GM18951 (cell line): ENCODE data around the gene ACOX3.

ENCODE experiments used
- POLR2A ChIP-seq: IDR thresholded peaks from 4 replicates; pipeline ENCODE4 v1.6.1; 2011; ENCODE audit warnings: mild to moderate bottlenecking; ENCODE audit not compliant: insufficient read length, insufficient read depth; ENCODE audit errors: extremely low read depth
- in situ Hi-C: fragments of 300-500 bp; cut with MboI; formaldehyde crosslinking; loops from one replicate; pipeline ENCODE4 v1.12.0; 2022; ENCODE audit warnings: low sequenced_read_pairs, mixed read lengths, inconsistent platforms; ENCODE audit not compliant: unreplicated experiment

Gene ACOX3

GRCh38 chr4:8325291-8325973 is 115.1 kb downstream of the ACOX3 start:
- in situ Hi-C loops = no loop called here
- TF ChIP-seq POLR2A = no peak

DNA sequence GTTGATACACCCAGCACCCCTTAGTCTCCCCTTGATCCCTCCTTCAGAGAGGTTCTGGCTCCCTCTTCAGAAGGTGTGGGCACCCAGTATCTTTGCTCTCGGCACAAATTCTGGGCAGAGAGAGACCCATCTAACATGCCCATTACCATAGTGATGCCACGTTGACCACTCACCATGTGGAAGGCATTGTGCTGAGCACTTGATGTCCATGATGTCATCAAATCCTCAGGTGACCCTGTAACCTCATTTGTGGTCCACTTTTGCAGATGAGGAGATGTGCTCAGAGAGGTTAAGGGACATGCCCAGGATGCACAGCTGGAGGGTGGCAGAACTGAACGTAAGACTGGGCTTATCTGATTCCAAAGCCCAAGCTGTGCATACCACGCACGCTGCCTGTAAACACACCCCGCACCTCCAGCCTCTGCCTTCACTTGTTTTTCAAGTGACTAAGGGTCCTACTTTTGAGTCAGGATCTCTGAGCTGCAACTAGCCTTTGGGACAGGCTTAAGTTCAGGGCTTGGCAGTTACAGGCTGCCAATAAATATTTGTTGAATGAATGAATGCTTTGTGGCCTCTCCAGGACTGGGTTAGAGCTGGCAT is 115.8 kb downstream of the ACOX3 start:
- no peak for TF ChIP-seq POLR2A
- in situ Hi-C loops = no loop called here

GRCh38 chr4:8323947-8324555 is 116.5 kb downstream of the ACOX3 start:
- no peak for TF ChIP-seq POLR2A
- in situ Hi-C loops = no loop called here

- TF ChIP-seq POLR2A = no peak
- in situ Hi-C loops = no loop called here
Observed at GRCh38 chr4:8322794-8323704, 117.5 kb downstream of the ACOX3 start.

- in situ Hi-C loops = no loop called here
- TF ChIP-seq POLR2A = no peak
Observed at GRCh38 chr4:8321771-8322170, 118.8 kb downstream of the ACOX3 start.

DNA sequence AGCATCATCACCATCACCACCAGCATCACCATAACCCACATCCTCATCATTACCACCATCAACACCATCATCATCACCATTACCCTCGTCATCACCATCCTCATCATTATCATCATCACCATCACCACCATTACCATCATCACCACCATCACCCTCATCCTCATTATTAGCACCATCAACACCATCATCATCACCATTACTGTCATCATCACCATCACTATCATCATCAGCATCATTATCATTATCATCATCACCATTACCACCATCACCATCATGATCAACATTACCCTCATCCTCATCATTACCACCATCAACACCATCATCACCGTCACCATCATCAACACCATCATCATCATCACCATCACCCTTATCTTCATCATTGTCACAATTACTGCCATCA is 119.3 kb downstream of the ACOX3 start:
- in situ Hi-C loops = no loop called here

GRCh38 chr4:8320386-8320750 is 120.2 kb downstream of the ACOX3 start:
- in situ Hi-C loops = no loop called here
- no peak for TF ChIP-seq POLR2A

More for the DNA sequence above, 119.3 kb downstream of the ACOX3 start:
- TF ChIP-seq POLR2A = no peak

- in situ Hi-C loops = no loop called here
- TF ChIP-seq POLR2A = no peak
Observed at GRCh38 chr4:8319731-8320385, 120.7 kb downstream of the ACOX3 start.

DNA sequence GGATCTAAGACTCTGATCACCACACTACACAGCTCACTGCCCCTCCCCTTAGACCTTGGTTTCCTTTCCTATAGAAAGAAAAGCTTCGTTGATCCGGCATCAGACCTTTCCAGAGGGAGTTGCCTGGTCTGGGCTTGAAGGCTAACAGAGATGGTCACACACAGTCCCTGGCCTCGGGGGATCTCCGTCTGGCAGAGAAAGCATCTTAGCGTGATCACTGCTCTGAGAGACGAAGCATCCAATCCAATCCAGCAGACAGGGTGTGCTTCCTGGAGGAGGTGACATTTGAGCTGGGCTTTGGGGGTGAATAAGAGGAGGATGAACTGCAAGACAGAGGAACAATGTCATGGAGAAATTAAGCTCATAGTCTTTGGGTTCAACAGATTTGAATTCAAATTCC is 121.5 kb downstream of the ACOX3 start:
- TF ChIP-seq POLR2A = no peak
- in situ Hi-C loops = no loop called here

DNA sequence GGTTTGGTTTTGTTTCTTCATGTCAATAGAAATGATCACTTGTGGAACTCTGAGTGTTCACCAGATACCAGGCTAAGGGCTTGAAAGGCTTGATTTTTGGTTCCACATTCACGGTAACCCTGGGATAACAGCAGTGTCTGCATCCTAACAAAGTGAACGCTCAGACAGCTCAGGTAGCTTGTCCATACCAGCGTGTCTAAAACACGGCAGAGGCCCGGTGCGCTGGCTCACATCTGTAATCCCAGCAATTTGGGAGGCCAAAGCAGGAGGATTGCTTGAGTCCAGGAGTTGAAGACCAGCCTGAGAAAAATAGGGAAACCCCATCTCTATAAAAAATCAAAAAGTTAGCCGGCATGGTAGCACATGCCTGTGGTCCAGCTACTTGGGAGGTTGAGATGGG is 122.0 kb downstream of the ACOX3 start:
- TF ChIP-seq POLR2A = no peak
- in situ Hi-C loops = no loop called here

DNA sequence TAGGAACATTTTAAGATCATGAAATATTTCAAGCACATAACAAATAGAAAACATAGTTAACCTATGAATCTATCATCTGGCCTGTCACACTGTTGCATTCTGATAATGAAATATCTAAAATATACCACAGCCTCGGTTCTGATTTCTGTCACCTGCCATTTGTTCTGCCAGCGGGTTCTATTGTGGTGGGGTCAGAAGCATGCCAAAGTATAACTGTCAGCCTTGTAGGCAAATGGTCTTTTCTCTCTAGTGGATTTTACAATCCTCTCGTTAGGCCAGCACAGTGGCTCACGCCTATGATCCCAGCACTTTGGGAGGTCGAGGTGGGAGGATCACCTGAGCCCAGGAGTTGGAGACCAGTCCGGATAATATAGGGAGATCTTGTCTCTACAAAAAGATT is 123.0 kb downstream of the ACOX3 start:
- in situ Hi-C loops = no loop called here
- TF ChIP-seq POLR2A = no peak

DNA sequence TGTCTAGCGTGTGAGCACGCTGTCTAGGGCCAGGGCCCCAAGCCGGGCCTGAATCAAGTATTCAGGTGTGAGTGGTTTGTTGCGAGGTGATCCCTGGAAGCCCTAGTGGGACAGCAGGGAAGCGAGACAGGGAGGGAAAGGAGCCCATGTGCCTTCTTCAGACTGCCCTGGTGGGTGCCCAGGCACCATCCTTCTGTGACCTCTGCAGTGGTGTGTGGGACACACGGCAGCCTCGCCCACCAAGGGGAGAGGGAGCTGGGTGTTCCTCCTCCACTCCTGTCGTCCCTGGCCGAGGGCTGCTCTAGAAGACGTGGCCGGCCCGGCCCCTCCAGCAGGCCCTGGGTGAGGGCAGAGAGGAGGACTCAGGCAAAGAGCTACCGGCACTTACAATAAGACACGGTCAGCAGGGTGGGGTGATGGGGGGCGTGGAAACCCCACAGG is 123.6 kb downstream of the ACOX3 start:
- no peak for TF ChIP-seq POLR2A
- in situ Hi-C loops = no loop called here
